Measurements from ENCODE around the gene CCR7.

CCR7 gene

GRCh38 chr17:40506786-40507185 is 58.5 kb downstream of the CCR7 start:
- no peak for TF ChIP-seq POLR2A (IDR thresholded peaks at IDR 0.05; ENCODE audit: low read depth, low read length)
- FAIRE-seq (no peak), DNase-seq (ENCODE audit: insufficient read length, low spot score) (no peak)
